Measurements from ENCODE around the gene ACTR3C. TPM values are rescaled to one million over a fixed set of nuclear protein-coding genes. Genes with fewer than 3 reads are reported as not detected.

ACTR3C gene
- total and polyA plus RNA-seq, 2 of the 13 experiments (the other 11 are each of a cell fraction or from before 2014, with no cell fraction given) = 3.8 to 7.5 TPM

GRCh38 chr7:150368096-150368883 is 44.9 kb upstream of the ACTR3C start, which contains the start of gene REPIN1 (continued):
- TF ChIP-seq E2F5 (CRISPR knock-in tag; conservative IDR thresholded peaks at IDR 0.05) = peak; percentile 50; the same call in 1 of the 2 replicates
- TF ChIP-seq, protein P1, sequence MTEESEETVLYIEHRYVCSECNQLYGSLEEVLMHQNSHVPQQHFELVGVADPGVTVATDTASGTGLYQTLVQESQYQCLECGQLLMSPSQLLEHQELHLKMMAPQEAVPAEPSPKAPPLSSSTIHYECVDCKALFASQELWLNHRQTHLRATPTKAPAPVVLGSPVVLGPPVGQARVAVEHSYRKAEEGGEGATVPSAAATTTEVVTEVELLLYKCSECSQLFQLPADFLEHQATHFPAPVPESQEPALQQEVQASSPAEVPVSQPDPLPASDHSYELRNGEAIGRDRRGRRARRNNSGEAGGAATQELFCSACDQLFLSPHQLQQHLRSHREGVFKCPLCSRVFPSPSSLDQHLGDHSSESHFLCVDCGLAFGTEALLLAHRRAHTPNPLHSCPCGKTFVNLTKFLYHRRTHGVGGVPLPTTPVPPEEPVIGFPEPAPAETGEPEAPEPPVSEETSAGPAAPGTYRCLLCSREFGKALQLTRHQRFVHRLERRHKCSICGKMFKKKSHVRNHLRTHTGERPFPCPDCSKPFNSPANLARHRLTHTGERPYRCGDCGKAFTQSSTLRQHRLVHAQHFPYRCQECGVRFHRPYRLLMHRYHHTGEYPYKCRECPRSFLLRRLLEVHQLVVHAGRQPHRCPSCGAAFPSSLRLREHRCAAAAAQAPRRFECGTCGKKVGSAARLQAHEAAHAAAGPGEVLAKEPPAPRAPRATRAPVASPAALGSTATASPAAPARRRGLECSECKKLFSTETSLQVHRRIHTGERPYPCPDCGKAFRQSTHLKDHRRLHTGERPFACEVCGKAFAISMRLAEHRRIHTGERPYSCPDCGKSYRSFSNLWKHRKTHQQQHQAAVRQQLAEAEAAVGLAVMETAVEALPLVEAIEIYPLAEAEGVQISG (CRISPR knock-in tag; IDR thresholded peaks at IDR 0.05) = peak; percentile 85
- no peak for TF ChIP-seq NR2F6 (IDR thresholded peaks at IDR 0.05)
- peak; percentile 43; the same call in 1 of the 2 replicates for TF ChIP-seq NR2F6 (CRISPR knock-in tag; IDR thresholded peaks at IDR 0.05)
- TF ChIP-seq ZNF629 (CRISPR knock-in tag; conservative IDR thresholded peaks at IDR 0.05) = 0 out of 2 replicates have a peak, but pooled peaks have one; percentile 4
- TF ChIP-seq ZZZ3 (CRISPR knock-in tag; IDR thresholded peaks at IDR 0.05; ENCODE audit: borderline replicate concordance) = peak; percentile 15; the same call in 1 of the 2 replicates
- TF ChIP-seq RNF2 (conservative IDR thresholded peaks at IDR 0.05; ENCODE audit: low read depth) = peak; percentile 96
- TF ChIP-seq WIZ (CRISPR knock-in tag; IDR thresholded peaks at IDR 0.05) = no peak
- peak; percentile 28; the same call in 1 of the 2 replicates for TF ChIP-seq CREM (IDR thresholded peaks at IDR 0.05)
- TF ChIP-seq CREM (CRISPR knock-in tag; IDR thresholded peaks at IDR 0.05) = no peak
- TF ChIP-seq ZNF530 (CRISPR knock-in tag; IDR thresholded peaks at IDR 0.05; ENCODE audit: low read depth) = peak; percentile 16
- no peak; the same call in 1 of the 2 replicates for TF ChIP-seq SIX4 (CRISPR knock-in tag; IDR thresholded peaks at IDR 0.05)
- no peak for TF ChIP-seq SP1 (IDR thresholded peaks at IDR 0.05)
- TF ChIP-seq SP1 (CRISPR knock-in tag; IDR thresholded peaks at IDR 0.05) = peak; percentile 28; the same call in 1 of the 2 replicates
- peak; percentile 25; the same call in 1 of the 2 replicates for TF ChIP-seq BCL6 (CRISPR knock-in tag; IDR thresholded peaks at IDR 0.05)
- peak; percentile 19; the same call in 1 of the 2 replicates for TF ChIP-seq NFIC (IDR thresholded peaks at IDR 0.05; ENCODE audit: low read length)
- TF ChIP-seq FOSL1 (CRISPR knock-in tag; IDR thresholded peaks at IDR 0.05; ENCODE audit: borderline replicate concordance) = peak; percentile 54; the same call in 1 of the 2 replicates
- peak; percentile 26; the same call in 1 of the 2 replicates for TF ChIP-seq CTCF (CRISPR knock-in tag; IDR thresholded peaks at IDR 0.05)
- TF ChIP-seq ZEB1 (IDR thresholded peaks at IDR 0.05; ENCODE audit: insufficient replicate concordance, low read depth) = no peak
- peak; percentile 45; the same call in 1 of the 2 replicates for TF ChIP-seq PAX8 (CRISPR knock-in tag; IDR thresholded peaks at IDR 0.05; ENCODE audit: borderline replicate concordance)
- TF ChIP-seq ZIK1 (CRISPR knock-in tag; IDR thresholded peaks at IDR 0.05; ENCODE audit: borderline replicate concordance, low read depth) = no peak
- TF ChIP-seq NFATC3 (CRISPR knock-in tag; IDR thresholded peaks at IDR 0.05) = no peak
- peak; percentile 83 for TF ChIP-seq MAZ (IDR thresholded peaks at IDR 0.05; ENCODE audit: borderline replicate concordance, low read depth, low read length)
- TF ChIP-seq MAZ (CRISPR knock-in tag; IDR thresholded peaks at IDR 0.05; ENCODE audit: low read depth) = peak; percentile 89

Data from HepG2 (cell line).